ENCODE data around the gene DHX16.
"Not testable (repeated sequence)": the region's sequence is repeated elsewhere in the genome, so short reads cannot be mapped to it uniquely, and the experiment has no call there.

DNA sequence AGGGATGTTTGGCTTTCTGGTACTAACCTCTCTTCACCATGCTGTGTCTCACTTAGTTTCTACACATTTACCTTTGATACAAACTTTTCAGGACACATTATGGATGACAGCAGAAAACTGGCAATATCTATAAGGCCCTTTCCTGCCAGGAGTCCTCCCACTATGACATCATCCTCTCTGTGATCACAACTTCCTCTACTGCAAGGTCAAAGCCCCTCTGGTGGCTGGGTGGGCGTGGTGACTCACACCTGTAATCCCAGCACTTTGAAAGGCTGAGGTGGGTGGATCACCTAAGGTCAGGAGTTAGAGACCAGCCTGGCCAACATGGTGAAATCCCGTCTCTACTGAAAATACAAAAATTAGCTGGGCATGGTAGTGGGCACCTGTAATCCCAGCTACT is 6.5 kb downstream of the DHX16 start:
- TF ChIP-seq, protein P1, sequence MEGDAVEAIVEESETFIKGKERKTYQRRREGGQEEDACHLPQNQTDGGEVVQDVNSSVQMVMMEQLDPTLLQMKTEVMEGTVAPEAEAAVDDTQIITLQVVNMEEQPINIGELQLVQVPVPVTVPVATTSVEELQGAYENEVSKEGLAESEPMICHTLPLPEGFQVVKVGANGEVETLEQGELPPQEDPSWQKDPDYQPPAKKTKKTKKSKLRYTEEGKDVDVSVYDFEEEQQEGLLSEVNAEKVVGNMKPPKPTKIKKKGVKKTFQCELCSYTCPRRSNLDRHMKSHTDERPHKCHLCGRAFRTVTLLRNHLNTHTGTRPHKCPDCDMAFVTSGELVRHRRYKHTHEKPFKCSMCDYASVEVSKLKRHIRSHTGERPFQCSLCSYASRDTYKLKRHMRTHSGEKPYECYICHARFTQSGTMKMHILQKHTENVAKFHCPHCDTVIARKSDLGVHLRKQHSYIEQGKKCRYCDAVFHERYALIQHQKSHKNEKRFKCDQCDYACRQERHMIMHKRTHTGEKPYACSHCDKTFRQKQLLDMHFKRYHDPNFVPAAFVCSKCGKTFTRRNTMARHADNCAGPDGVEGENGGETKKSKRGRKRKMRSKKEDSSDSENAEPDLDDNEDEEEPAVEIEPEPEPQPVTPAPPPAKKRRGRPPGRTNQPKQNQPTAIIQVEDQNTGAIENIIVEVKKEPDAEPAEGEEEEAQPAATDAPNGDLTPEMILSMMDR (optimal IDR thresholded peaks at IDR 0.05 in 1 of 3, IDR thresholded peaks at IDR 0.05 in 1 of 3, conservative IDR thresholded peaks at IDR 0.05 in 1 of 3; ENCODE audit: extremely low read depth in 1 of 3, insufficient read depth in 2 of 3, low read length in 3 of 3) = not testable (repeated sequence)
- not testable (repeated sequence) for TF ChIP-seq EZH2 (IDR thresholded peaks at IDR 0.05; ENCODE audit: low read length)
